Adrenal gland (tissue), 12 donors: ENCODE results near the gene SMIM5. TPM values are rescaled to one million over a fixed set of nuclear protein-coding genes. Genes with fewer than 3 reads are reported as not detected.

ENCODE experiments used
- DNase-seq, 7 donors: peaks; one replicate each; pipeline ENCODE4 v3.0.0-alpha.2; 2019 to 2020
- H3K27ac ChIP-seq, 5 donors: fragments of 200-600 bp; sonication (generic) in 4 of 5; 1 replicate in 3 of 5; 2 replicates in 2 of 5; pipeline versions ENCODE4 v1.5.1 to v1.8.0; 2016 to 2020; ENCODE audit warnings: mild to moderate bottlenecking in 1 of 5
- H3K27me3 ChIP-seq: fragments of 200-600 bp; 2 replicates; pipeline ENCODE4 v1.8.0; 2021
- H3K36me3 ChIP-seq, 2 donors: fragments of 200-600 bp; replicated peaks in 1 of 2; 1 replicate in 1 of 2; 2 replicates in 1 of 2; pipeline versions ENCODE4 v1.5.1 to v1.8.0; 2018 to 2022
- H3K4me1 ChIP-seq, 2 donors: fragments of 200-600 bp; replicated peaks in 1 of 2; 1 replicate in 1 of 2; 2 replicates in 1 of 2; pipeline versions ENCODE4 v1.5.1 to v1.8.0; 2018 to 2021
- H3K4me3 ChIP-seq, 4 donors: fragments of 200-600 bp; sonication (generic) in 3 of 4; one replicate each; pipeline ENCODE4 v1.5.1; 2016 to 2018
- H3K9me3 ChIP-seq, 3 donors: fragments of 200-600 bp; sonication (generic) in 1 of 3; replicated peaks in 1 of 3; 1 replicate in 2 of 3; 2 replicates in 1 of 3; pipeline versions ENCODE4 v1.5.1 to v1.8.0; 2016 to 2021
- POLR2A ChIP-seq, 2 donors: fragments of 450-650 bp; IDR thresholded peaks; one replicate each; pipeline ENCODE4 v1.6.1; 2017; ENCODE audit warnings: antibody characterized with exemption in 2 of 2, mild to moderate bottlenecking in 2 of 2, moderate library complexity in 1 of 2
- WGBS, 4 donors: extraction: QIAGEN DNeasy Blood & Tissue Kit in 2 of 4; methylation state at CpG; one replicate each; pipeline versions ENCODE4 v1.1.5 to v1.1.7; 2013 to 2017; 5-methylcytosine and 5-hydroxymethylcytosine counted together
- intact Hi-C, 2 donors: fragments of 100-400 bp; cut with DNase I; formaldehyde crosslinking; loops; one replicate each; pipeline versions ENCODE4 v1.14.1 to v1.15.0; 2022 to 2023
- polyA plus RNA-seq, 3 donors: library from polyadenylated mRNA; stranded (reverse); fragments of 200-250 nt in 2 of 3; fragments of 350-450 nt in 1 of 3; fragmentation: Illumina TruSeq in 1 of 3; extraction: RNeasy Lipid Tissue Mini Kit (QIAGEN cat#74804) in 1 of 3; gene quantifications; one replicate each; pipeline ENCODE4 v1.2.3, GENCODE V29; 2013 to 2014
- total RNA-seq, 9 donors: library from RNA; depleted of rRNA in 4 of 9; stranded (reverse); fragments of >200 nt in 4 of 9; fragments of 120-200 nt in 1 of 9; fragmentation: NEBNext Ultra II Directional in 1 of 9; extraction: Animal tissue kit (Norgen Biotek cat#: 25700) in 1 of 9; gene quantifications; one replicate each; pipeline versions ENCODE4 v1.1.0 to v1.2.4, GENCODE V29; 2013 to 2023
- TF ChIP-seq, protein P1 (sequence below), 6 experiments: fragments of 450-650 bp in 4 of 6; fragments of 200-600 bp in 2 of 6; sonication (generic) in 1 of 6; IDR thresholded peaks; 1 replicate in 5 of 6; 2 replicates in 1 of 6; pipeline versions ENCODE4 v1.5.1 to v1.8.0; 2016 to 2021; ENCODE audit warnings: antibody characterized with exemption in 6 of 6, mild to moderate bottlenecking in 2 of 6, moderate library complexity in 1 of 6
- donor health status: healthy with polysubstance abuse.
- donor health status: Bipolar disorder and iron deficiency.
- donor health status: DM: yes; HTN: yes; CAD: no.
- donor health status: DM: no; HTN: no; CAD: no.
- donor health status: DM: no; HTN: no; CAD: no.
- donor health status: DM: yes; HTN: yes; CAD: no.

SMIM5 gene
- total and polyA plus RNA-seq, 12 donors: 0.13 to 2.6 (median 0.77) TPM; not detected in 4

- DNase-seq: no peak
- Histone ChIP-seq H3K4me1 (no peaks in the 10 kb centered on the region), H3K4me3 (no peak overlapping the region), H3K9me3 (no peaks in the 10 kb centered on the region), H3K27me3 (no peaks in the 10 kb centered on the region), H3K27ac (no peak overlapping the region), H3K36me3 (peaks cover 0 to 24% of the 10 kb centered on the region in 2 donors)
- TF ChIP-seq, protein P1, sequence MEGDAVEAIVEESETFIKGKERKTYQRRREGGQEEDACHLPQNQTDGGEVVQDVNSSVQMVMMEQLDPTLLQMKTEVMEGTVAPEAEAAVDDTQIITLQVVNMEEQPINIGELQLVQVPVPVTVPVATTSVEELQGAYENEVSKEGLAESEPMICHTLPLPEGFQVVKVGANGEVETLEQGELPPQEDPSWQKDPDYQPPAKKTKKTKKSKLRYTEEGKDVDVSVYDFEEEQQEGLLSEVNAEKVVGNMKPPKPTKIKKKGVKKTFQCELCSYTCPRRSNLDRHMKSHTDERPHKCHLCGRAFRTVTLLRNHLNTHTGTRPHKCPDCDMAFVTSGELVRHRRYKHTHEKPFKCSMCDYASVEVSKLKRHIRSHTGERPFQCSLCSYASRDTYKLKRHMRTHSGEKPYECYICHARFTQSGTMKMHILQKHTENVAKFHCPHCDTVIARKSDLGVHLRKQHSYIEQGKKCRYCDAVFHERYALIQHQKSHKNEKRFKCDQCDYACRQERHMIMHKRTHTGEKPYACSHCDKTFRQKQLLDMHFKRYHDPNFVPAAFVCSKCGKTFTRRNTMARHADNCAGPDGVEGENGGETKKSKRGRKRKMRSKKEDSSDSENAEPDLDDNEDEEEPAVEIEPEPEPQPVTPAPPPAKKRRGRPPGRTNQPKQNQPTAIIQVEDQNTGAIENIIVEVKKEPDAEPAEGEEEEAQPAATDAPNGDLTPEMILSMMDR (IDR thresholded peaks at IDR 0.05): no peak
- TF ChIP-seq POLR2A (IDR thresholded peaks at IDR 0.05): no peak
- WGBS, 4 donors: 86 to 95% (median 92%) methylated on average over 7 of the region's 7 CpGs; no CpG with 5 or more reads in 1 of the 4 donors
- intact Hi-C loops: no loop called here
These were observed 17.6 kb downstream of the SMIM5 start for GRCh38 chr17:75650874-75651273.

DNA sequence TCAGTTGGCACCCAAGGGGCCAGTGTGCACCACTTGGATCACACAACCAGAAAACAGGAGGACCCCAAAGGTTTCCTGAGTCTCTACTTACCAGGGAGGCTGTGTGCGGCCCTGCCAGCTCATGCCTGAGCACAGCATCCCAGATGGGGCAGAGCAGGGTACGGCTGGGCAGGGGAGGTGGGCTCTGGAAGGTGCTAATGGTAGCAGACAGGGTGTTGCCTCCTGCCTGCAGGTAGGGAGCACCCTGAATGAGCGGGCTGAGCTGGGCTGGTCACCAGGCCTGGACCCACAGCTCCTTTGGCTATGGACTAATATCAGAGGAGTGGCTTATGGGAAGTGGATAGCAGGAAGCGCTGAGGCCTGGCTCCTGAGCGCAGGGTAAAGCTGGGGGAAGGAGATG, 19.1 kb downstream of the SMIM5 start:
- Histone ChIP-seq H3K36me3 (peaks cover 0 to 29% of the 10 kb centered on the region in 2 donors), H3K27me3 (no peaks in the 10 kb centered on the region), H3K9me3 (no peaks in the 10 kb centered on the region), H3K4me1 (no peaks in the 10 kb centered on the region), H3K27ac (no peak overlapping the region), H3K4me3 (no peak overlapping the region)
- 85 to 98% (median 93%) methylated on average over 3 to 5 of the region's 5 CpGs for WGBS, 4 donors
- DNase-seq: no peak
- intact Hi-C loops: no loop called here
- TF ChIP-seq, protein P1 (IDR thresholded peaks at IDR 0.05): no peak
- TF ChIP-seq POLR2A (IDR thresholded peaks at IDR 0.05): no peak

- no peaks in the 10 kb centered on the region for H3K4me1 ChIP-seq
- peaks cover 0 to 29% of the 10 kb centered on the region in 2 donors for H3K36me3 ChIP-seq
- H3K27me3 ChIP-seq: no peaks in the 10 kb centered on the region
- no peaks in the 10 kb centered on the region for H3K9me3 ChIP-seq
- H3K27ac ChIP-seq: no peak overlapping the region
- TF ChIP-seq, protein P1 (IDR thresholded peaks at IDR 0.05): peak; percentile 32 to 53 (median 40)
- no peak for TF ChIP-seq POLR2A (IDR thresholded peaks at IDR 0.05)
- 72 to 76% (median 73%) methylated on average over 6 of the region's 6 CpGs for WGBS, 4 donors
- no peak for DNase-seq
- no peak overlapping the region for H3K4me3 ChIP-seq
- intact Hi-C loops: no loop called here
These were observed 19.8 kb downstream of the SMIM5 start for GRCh38 chr17:75652934-75653549.

GRCh38 chr17:75654176-75654575, 20.9 kb downstream of the SMIM5 start:
- Histone ChIP-seq H3K36me3 (peaks cover 0 to 29% of the 10 kb centered on the region in 2 donors), H3K9me3 (no peaks in the 10 kb centered on the region), H3K4me3 (no peak overlapping the region), H3K4me1 (no peaks in the 10 kb centered on the region), H3K27me3 (no peaks in the 10 kb centered on the region), H3K27ac (no peak overlapping the region)
- intact Hi-C loops: no loop called here
- no peak for DNase-seq
- no peak for TF ChIP-seq POLR2A (IDR thresholded peaks at IDR 0.05)
- TF ChIP-seq, protein P1 (IDR thresholded peaks at IDR 0.05): no peak
- WGBS, 4 donors: 27 to 64% (median 47%) methylated on average over 2 of the region's 2 CpGs
